ENCODE data around the gene PFDN4. TPM values are rescaled to one million over a fixed set of nuclear protein-coding genes. Genes with fewer than 3 reads are reported as not detected.

PFDN4 gene
- total RNA-seq, 1 donor from 2014 or later: 18.9 TPM

- no peak for DNase-seq (ENCODE audit: extremely low spot score, unreplicated experiment)
- Mint-ChIP-seq H3K9me3 (ENCODE audit: unreplicated experiment) (no peaks in the 10 kb centered on the region), H3K27me3 (ENCODE audit: unreplicated experiment) (peaks cover 4% of the 10 kb centered on the region), H3K4me3 (ENCODE audit: unreplicated experiment) (no peak overlapping the region), H3K36me3 (ENCODE audit: unreplicated experiment) (no peaks in the 10 kb centered on the region), H3K27ac (ENCODE audit: unreplicated experiment) (no peak overlapping the region), H3K4me1 (ENCODE audit: unreplicated experiment) (peaks cover 8% of the 10 kb centered on the region)
- TF ChIP-seq CTCF (IDR thresholded peaks at IDR 0.05): no peak
Measured at GRCh38 chr20:54267483-54268003, 59.7 kb downstream of the PFDN4 start.

GRCh38 chr20:54268941-54269340 lies 61.1 kb downstream of the PFDN4 start:
- H3K4me1 Mint-ChIP-seq (ENCODE audit: unreplicated experiment): peaks cover 6% of the 10 kb centered on the region
- no peaks in the 10 kb centered on the region for H3K36me3 Mint-ChIP-seq (ENCODE audit: unreplicated experiment)
- no peak for TF ChIP-seq CTCF (IDR thresholded peaks at IDR 0.05)

More at GRCh38 chr20:54268941-54269340, 61.1 kb downstream of the PFDN4 start:
- no peaks in the 10 kb centered on the region for H3K9me3 Mint-ChIP-seq (ENCODE audit: unreplicated experiment)
- DNase-seq (ENCODE audit: extremely low spot score, unreplicated experiment): no peak
- H3K27ac Mint-ChIP-seq (ENCODE audit: unreplicated experiment): no peak overlapping the region
- H3K27me3 Mint-ChIP-seq (ENCODE audit: unreplicated experiment): peaks cover 7% of the 10 kb centered on the region
- H3K4me3 Mint-ChIP-seq (ENCODE audit: unreplicated experiment): no peak overlapping the region

Other genes with a start within 250 kb of the PFDN4 start
- not detected in 2 replicates for gene BCAS1, start 137.5 kb upstream of the PFDN4 start, total RNA-seq
- not detected in 2 replicates for gene CYP24A1, start 34.1 kb upstream of the PFDN4 start, total RNA-seq

Measured in osteocyte (in vitro differentiated cells).